Sigmoid colon (tissue), 7 donors: ENCODE measurements around the gene HCN4. TPM values are rescaled to one million over a fixed set of nuclear protein-coding genes. Genes with fewer than 3 reads are reported as not detected.

Experiments
- DNase-seq: peaks from one replicate; pipeline ENCODE4 v3.0.0-alpha.2; 2019
- H3K27ac ChIP-seq, 4 donors: fragments of 200-600 bp; sonication (generic); one replicate each; pipeline ENCODE4 v1.5.1; 2016 to 2019; ENCODE audit warnings: mild to moderate bottlenecking in 1 of 4
- H3K27me3 ChIP-seq, 3 donors: fragments of 200-600 bp; sonication (generic); one replicate each; pipeline ENCODE4 v1.5.1; 2019; ENCODE audit warnings: mild to moderate bottlenecking in 1 of 3
- H3K36me3 ChIP-seq, 4 donors: fragments of 200-600 bp; sonication (generic); one replicate each; pipeline ENCODE4 v1.5.1; 2016 to 2019
- H3K4me1 ChIP-seq, 4 donors: fragments of 200-600 bp; sonication (generic); one replicate each; pipeline ENCODE4 v1.5.1; 2017 to 2019
- H3K4me3 ChIP-seq, 4 donors: fragments of 200-600 bp; sonication (generic); one replicate each; pipeline ENCODE4 v1.5.1; 2017 to 2019; ENCODE audit warnings: mild to moderate bottlenecking in 2 of 4, moderate library complexity in 1 of 4
- H3K9me3 ChIP-seq, 4 donors: fragments of 200-600 bp in 3 of 4; sonication (generic) in 3 of 4; one replicate each; pipeline versions ENCODE4 v1.5.1 to v1.6.1; 2013 to 2019
- EP300 ChIP-seq, 4 donors: sonication (generic); formaldehyde crosslinking; IDR thresholded peaks; one replicate each; pipeline ENCODE4 v1.6.1; 2017; ENCODE audit warnings: antibody characterized with exemption in 4 of 4
- POLR2A ChIP-seq, 2 donors: fragments of 450-650 bp; IDR thresholded peaks; one replicate each; pipeline ENCODE4 v1.6.1; 2016; ENCODE audit warnings: antibody characterized with exemption in 2 of 2, mild to moderate bottlenecking in 2 of 2, moderate library complexity in 2 of 2
- POLR2AphosphoS5 ChIP-seq, 4 donors: sonication (generic); formaldehyde crosslinking; IDR thresholded peaks; one replicate each; pipeline ENCODE4 v1.6.1; 2017; ENCODE audit warnings: antibody characterized with exemption in 4 of 4
- WGBS, 2 donors: extraction: QIAGEN DNeasy Blood & Tissue Kit; methylation state at CpG; one replicate each; pipeline ENCODE4 v1.1.7; 2013; 5-methylcytosine and 5-hydroxymethylcytosine counted together
- intact Hi-C: fragments of 100-400 bp; cut with DNase I; formaldehyde crosslinking; loops from one replicate; pipeline ENCODE4 v1.15.1; 2023
- polyA plus RNA-seq, 3 donors: library from polyadenylated mRNA; stranded (reverse); fragments of 200-250 nt; gene quantifications; one replicate each; pipeline ENCODE4 v1.2.3, GENCODE V29; 2013
- total RNA-seq, 4 donors: library from RNA; depleted of rRNA; stranded (reverse); fragments of >200 nt; gene quantifications; one replicate each; pipeline ENCODE4 v1.1.0, GENCODE V29; 2016
- TF ChIP-seq, protein P1 (sequence below), 4 experiments: fragments of 450-650 bp in 3 of 4; fragments of 200-600 bp in 1 of 4; IDR thresholded peaks; one replicate each; pipeline ENCODE4 v1.5.1; 2016 to 2019; ENCODE audit warnings: antibody characterized with exemption in 4 of 4, mild to moderate bottlenecking in 3 of 4, moderate library complexity in 2 of 4
- donor health status: healthy with polysubstance abuse.
- donor health status: Bipolar disorder and iron deficiency.
- donor health status: healthy.

The HCN4 gene
- total and polyA plus RNA-seq, 7 donors: under 0.01 to 0.04 TPM; not detected in 5

- Histone ChIP-seq H3K4me1 (no peaks in the 10 kb centered on the region), H3K27ac (no peak overlapping the region), H3K4me3 (no peak overlapping the region), H3K9me3 (no peaks in the 10 kb centered on the region), H3K27me3 (peaks cover 0 to 9% (median 7%) of the 10 kb centered on the region in 3 donors), H3K36me3 (no peaks in the 10 kb centered on the region)
- no peak for DNase-seq
- TF ChIP-seq, protein P1, sequence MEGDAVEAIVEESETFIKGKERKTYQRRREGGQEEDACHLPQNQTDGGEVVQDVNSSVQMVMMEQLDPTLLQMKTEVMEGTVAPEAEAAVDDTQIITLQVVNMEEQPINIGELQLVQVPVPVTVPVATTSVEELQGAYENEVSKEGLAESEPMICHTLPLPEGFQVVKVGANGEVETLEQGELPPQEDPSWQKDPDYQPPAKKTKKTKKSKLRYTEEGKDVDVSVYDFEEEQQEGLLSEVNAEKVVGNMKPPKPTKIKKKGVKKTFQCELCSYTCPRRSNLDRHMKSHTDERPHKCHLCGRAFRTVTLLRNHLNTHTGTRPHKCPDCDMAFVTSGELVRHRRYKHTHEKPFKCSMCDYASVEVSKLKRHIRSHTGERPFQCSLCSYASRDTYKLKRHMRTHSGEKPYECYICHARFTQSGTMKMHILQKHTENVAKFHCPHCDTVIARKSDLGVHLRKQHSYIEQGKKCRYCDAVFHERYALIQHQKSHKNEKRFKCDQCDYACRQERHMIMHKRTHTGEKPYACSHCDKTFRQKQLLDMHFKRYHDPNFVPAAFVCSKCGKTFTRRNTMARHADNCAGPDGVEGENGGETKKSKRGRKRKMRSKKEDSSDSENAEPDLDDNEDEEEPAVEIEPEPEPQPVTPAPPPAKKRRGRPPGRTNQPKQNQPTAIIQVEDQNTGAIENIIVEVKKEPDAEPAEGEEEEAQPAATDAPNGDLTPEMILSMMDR (IDR thresholded peaks at IDR 0.05): no peak
- TF ChIP-seq POLR2AphosphoS5 (IDR thresholded peaks at IDR 0.05) (no peak), POLR2A (IDR thresholded peaks at IDR 0.05) (no peak), EP300 (IDR thresholded peaks at IDR 0.05) (no peak)
- WGBS, 2 donors: 68 to 75% methylated on average over 7 of the region's 7 CpGs
- intact Hi-C loops: no loop called here
Observed at GRCh38 chr15:73391128-73391872, 22.5 kb upstream of the HCN4 start.

DNA sequence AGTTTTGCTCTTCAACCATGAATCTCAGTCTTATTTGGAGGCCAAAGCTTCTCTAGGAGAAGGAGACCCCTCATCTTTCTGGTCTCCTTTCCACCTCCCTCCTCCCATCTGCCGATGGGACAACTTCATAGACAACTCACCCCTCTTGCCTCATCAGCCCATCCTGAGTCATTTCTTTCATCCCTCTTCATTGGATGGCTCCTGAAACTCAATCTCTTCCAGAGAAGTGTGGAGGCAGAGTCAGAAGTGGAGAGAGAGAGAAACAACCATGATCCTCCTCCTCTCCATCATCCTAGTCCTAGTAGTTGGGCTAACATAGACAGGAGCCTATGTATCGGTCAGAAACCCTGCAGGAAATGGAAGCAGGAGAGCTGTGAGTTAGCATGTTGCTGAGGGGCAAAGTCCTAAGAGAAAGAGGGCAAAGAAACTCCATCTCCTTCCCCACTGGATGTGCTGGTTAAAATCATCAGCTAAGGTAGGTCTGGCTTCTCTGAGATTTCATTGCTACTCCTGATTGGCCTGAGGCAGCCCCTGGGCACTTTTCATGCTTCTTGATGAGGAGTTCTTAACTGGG lies 21.3 kb upstream of the HCN4 start:
- Histone ChIP-seq H3K4me1 (no peaks in the 10 kb centered on the region), H3K4me3 (no peak overlapping the region), H3K9me3 (no peaks in the 10 kb centered on the region), H3K36me3 (no peaks in the 10 kb centered on the region), H3K27me3 (peaks cover 0 to 9% (median 7%) of the 10 kb centered on the region in 3 donors), H3K27ac (no peak overlapping the region)
- intact Hi-C loops: no loop called here
- no peak for TF ChIP-seq POLR2AphosphoS5 (IDR thresholded peaks at IDR 0.05)
- TF ChIP-seq, protein P1 (IDR thresholded peaks at IDR 0.05): no peak
- no peak for TF ChIP-seq POLR2A (IDR thresholded peaks at IDR 0.05)
- no peak for TF ChIP-seq EP300 (IDR thresholded peaks at IDR 0.05)
- 76 to 87% methylated on average over 2 of the region's 2 CpGs for WGBS, 2 donors
- no peak for DNase-seq

GRCh38 chr15:73389539-73389938 lies 20.8 kb upstream of the HCN4 start:
- no peaks in the 10 kb centered on the region for H3K9me3 ChIP-seq
- WGBS, 2 donors: 40 to 72% methylated on average over 2 of the region's 2 CpGs
- H3K27me3 ChIP-seq: peaks cover 0 to 9% (median 7%) of the 10 kb centered on the region in 3 donors
- intact Hi-C loops: no loop called here
- H3K4me3 ChIP-seq: no peak overlapping the region
- TF ChIP-seq, protein P1 (IDR thresholded peaks at IDR 0.05): no peak
- TF ChIP-seq POLR2AphosphoS5 (IDR thresholded peaks at IDR 0.05) (no peak), POLR2A (IDR thresholded peaks at IDR 0.05) (no peak), EP300 (IDR thresholded peaks at IDR 0.05) (no peak)
- no peaks in the 10 kb centered on the region for H3K4me1 ChIP-seq
- no peak overlapping the region for H3K27ac ChIP-seq
- no peaks in the 10 kb centered on the region for H3K36me3 ChIP-seq
- no peak for DNase-seq

DNA sequence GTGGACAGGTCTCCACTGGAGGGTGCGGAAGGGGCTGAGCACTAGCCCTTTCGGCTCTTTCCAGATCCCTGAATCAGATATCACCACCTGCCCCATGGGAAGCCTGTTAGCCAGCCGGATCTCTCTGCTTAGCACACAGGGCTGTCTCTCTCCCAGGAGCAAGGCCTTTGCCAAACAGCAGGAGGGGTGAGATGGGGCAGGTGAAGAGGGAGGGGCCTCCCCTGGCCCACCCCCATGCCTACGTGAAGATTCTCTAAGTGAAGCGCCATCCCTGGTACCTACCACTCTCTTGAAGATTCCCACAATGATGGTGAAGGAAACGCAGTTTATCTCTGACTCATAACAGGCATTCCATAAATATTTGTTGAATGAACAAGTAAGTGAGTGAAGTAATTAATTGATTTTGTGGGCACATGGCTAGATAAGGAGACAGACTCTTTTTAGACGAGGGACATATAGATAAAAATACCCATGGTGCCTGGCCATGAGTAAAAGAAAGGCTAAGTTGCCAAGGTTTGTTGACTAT lies 19.6 kb upstream of the HCN4 start:
- 75 to 83% methylated on average over 7 of the region's 7 CpGs for WGBS, 2 donors

More for the DNA sequence above, 19.6 kb upstream of the HCN4 start:
- no peak for DNase-seq
- no peak overlapping the region for H3K4me3 ChIP-seq
- no peaks in the 10 kb centered on the region for H3K4me1 ChIP-seq
- H3K36me3 ChIP-seq: no peaks in the 10 kb centered on the region
- H3K9me3 ChIP-seq: no peaks in the 10 kb centered on the region
- intact Hi-C loops: no loop called here
- no peak overlapping the region for H3K27ac ChIP-seq
- H3K27me3 ChIP-seq: peaks cover 0 to 4% (median 0%) of the 10 kb centered on the region in 3 donors
- TF ChIP-seq, protein P1 (IDR thresholded peaks at IDR 0.05): no peak
